ENCODE data around the gene IRF7.
A peak's percentile ranks its signal among the peaks of the same experiment; 100 is the strongest.
"Not testable (repeated sequence)": the region's sequence is repeated elsewhere in the genome, so short reads cannot be mapped to it uniquely, and the experiment has no call there.

Gene IRF7

GRCh38 chr11:578276-579035 is 37.3 kb downstream of the IRF7 start:
- DNase-seq, result no peak

GRCh38 chr11:577611-577894 is 38.2 kb downstream of the IRF7 start:
- no peak for DNase-seq

GRCh38 chr11:576811-577610 is 38.7 kb downstream of the IRF7 start:
- no peak for DNase-seq

GRCh38 chr11:575996-576768 is 39.6 kb downstream of the IRF7 start, which contains the start of gene PHRF1:
Gene PHRF1, plus strand, starts transcription at chr11:576470. Its CDS starts 5,043 bp downstream, at chr11:581513.
- DNase-seq, result peak; percentile 89

GRCh38 chr11:575313-575995 is 40.3 kb downstream of the IRF7 start:
- DNase-seq, result peak; percentile 73

- no peak for DNase-seq
Measured at GRCh38 chr11:574632-575312, 41.0 kb downstream of the IRF7 start.

GRCh38 chr11:574031-574570 is 41.6 kb downstream of the IRF7 start:
- DNase-seq, result not testable (repeated sequence)

- no peak for DNase-seq
Measured at GRCh38 chr11:573146-573759, 42.5 kb downstream of the IRF7 start.

GRCh38 chr11:571802-572185 is 44.0 kb downstream of the IRF7 start:
- DNase-seq, result no peak

- no peak for DNase-seq
Measured at GRCh38 chr11:569158-569885, 46.4 kb downstream of the IRF7 start.

- DNase-seq, result peak; percentile 91
Measured at GRCh38 chr11:568306-569157, 47.2 kb downstream of the IRF7 start.

GRCh38 chr11:567629-568292 is 48.0 kb downstream of the IRF7 start:
- DNase-seq, result no peak

- DNase-seq, result no peak
Measured at GRCh38 chr11:567011-567628, 48.6 kb downstream of the IRF7 start.

- DNase-seq, result no peak
Measured at GRCh38 chr11:565921-566509, 49.7 kb downstream of the IRF7 start.

GRCh38 chr11:563812-564578 is 51.8 kb downstream of the IRF7 start:
- DNase-seq, result no peak

GRCh38 chr11:563066-563811 is 52.5 kb downstream of the IRF7 start:
- no peak for DNase-seq
